ENCODE results near the gene GRIN1.

DNA sequence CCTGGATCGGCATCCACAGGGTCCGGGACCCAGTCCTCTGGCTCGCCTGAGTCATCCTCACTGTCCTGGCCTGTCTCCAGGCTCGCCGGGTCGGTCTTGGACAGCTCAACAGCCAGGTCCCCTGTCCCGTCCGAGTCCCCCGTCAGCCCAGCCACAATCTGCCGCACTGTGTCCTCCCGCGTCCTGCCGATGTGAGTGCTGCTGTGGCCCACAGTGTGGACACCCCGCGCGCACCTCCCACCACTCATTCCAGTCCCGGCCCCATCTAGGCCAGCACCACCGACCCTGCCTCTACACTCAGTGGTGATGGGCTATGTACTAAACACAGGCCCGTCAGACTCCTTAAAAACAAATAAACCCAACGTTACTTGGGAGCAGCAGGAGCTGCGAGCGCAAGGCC, 42.7 kb downstream of the GRIN1 start:
- TF ChIP-seq EZH2 (IDR thresholded peaks at IDR 0.05; ENCODE audit: borderline replicate concordance, low read length), result no peak
- TF ChIP-seq, protein P1, sequence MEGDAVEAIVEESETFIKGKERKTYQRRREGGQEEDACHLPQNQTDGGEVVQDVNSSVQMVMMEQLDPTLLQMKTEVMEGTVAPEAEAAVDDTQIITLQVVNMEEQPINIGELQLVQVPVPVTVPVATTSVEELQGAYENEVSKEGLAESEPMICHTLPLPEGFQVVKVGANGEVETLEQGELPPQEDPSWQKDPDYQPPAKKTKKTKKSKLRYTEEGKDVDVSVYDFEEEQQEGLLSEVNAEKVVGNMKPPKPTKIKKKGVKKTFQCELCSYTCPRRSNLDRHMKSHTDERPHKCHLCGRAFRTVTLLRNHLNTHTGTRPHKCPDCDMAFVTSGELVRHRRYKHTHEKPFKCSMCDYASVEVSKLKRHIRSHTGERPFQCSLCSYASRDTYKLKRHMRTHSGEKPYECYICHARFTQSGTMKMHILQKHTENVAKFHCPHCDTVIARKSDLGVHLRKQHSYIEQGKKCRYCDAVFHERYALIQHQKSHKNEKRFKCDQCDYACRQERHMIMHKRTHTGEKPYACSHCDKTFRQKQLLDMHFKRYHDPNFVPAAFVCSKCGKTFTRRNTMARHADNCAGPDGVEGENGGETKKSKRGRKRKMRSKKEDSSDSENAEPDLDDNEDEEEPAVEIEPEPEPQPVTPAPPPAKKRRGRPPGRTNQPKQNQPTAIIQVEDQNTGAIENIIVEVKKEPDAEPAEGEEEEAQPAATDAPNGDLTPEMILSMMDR (conservative IDR thresholded peaks at IDR 0.05 in 1 of 2, IDR thresholded peaks at IDR 0.05 in 1 of 2; ENCODE audit: extremely low read depth in 1 of 2, insufficient read depth in 1 of 2, low read depth in 1 of 2, low read length in 2 of 2), result no peak

All from mammary epithelial cell (primary cell).